Stimulated activated CD8-positive, alpha-beta memory T cell treated with anti-CD3 and anti-CD28 coated beads, Interleukin-12 subunit alpha, Interleukin-12 subunit beta, amount 100 ng/mL, for 24 hours (primary cell): Measurements from ENCODE around the gene ZNF608.

Source experiments
- DNase-seq: peaks from one replicate; pipeline ENCODE4 v3.0.0-alpha.2; 2020; ENCODE audit errors: extremely low read depth

The ZNF608 gene

GRCh38 chr5:124716169-124716568 is 30.3 kb downstream of the ZNF608 start:
- no peak for DNase-seq

GRCh38 chr5:124714910-124715309 is 31.5 kb downstream of the ZNF608 start:
- no peak for DNase-seq

GRCh38 chr5:124713595-124713994 is 32.8 kb downstream of the ZNF608 start:
- no peak for DNase-seq

GRCh38 chr5:124712731-124713305 is 33.6 kb downstream of the ZNF608 start:
- no peak for DNase-seq

GRCh38 chr5:124708086-124708485 is 38.4 kb downstream of the ZNF608 start:
- no peak for DNase-seq

GRCh38 chr5:124707520-124707919 is 38.9 kb downstream of the ZNF608 start:
- no peak for DNase-seq

GRCh38 chr5:124706729-124707361 is 39.6 kb downstream of the ZNF608 start:
- DNase-seq: no peak

GRCh38 chr5:124706051-124706450 is 40.4 kb downstream of the ZNF608 start:
- DNase-seq: no peak

- no peak for DNase-seq
Measured at GRCh38 chr5:124705577-124705976, 40.9 kb downstream of the ZNF608 start.

GRCh38 chr5:124704594-124705284 is 41.7 kb downstream of the ZNF608 start:
- DNase-seq: no peak

- no peak for DNase-seq
Measured at GRCh38 chr5:124703995-124704394, 42.4 kb downstream of the ZNF608 start.

GRCh38 chr5:124702525-124702924 is 43.9 kb downstream of the ZNF608 start:
- DNase-seq: no peak

GRCh38 chr5:124701873-124702425 is 44.5 kb downstream of the ZNF608 start:
- no peak for DNase-seq

- no peak for DNase-seq
Measured at GRCh38 chr5:124701016-124701415, 45.4 kb downstream of the ZNF608 start.

- DNase-seq: no peak
Measured at GRCh38 chr5:124700333-124700732, 46.1 kb downstream of the ZNF608 start.

GRCh38 chr5:124698770-124699169 is 47.7 kb downstream of the ZNF608 start:
- no peak for DNase-seq

GRCh38 chr5:124697933-124698591 is 48.4 kb downstream of the ZNF608 start:
- DNase-seq: no peak

- DNase-seq: no peak
Measured at GRCh38 chr5:124697501-124697900, 48.9 kb downstream of the ZNF608 start.

- DNase-seq: no peak
Measured at GRCh38 chr5:124696898-124697297, 49.5 kb downstream of the ZNF608 start.
